Osteocyte (in vitro differentiated cells): ENCODE data around the gene ABCG1. TPM values are rescaled to one million over a fixed set of nuclear protein-coding genes. Genes with fewer than 3 reads are reported as not detected.

Experiments
- DNase-seq: peaks from one replicate; pipeline ENCODE4 v3.0.0; 2021; ENCODE audit warnings: mixed read lengths; ENCODE audit not compliant: unreplicated experiment; ENCODE audit errors: extremely low spot score
- H3K27ac Mint-ChIP-seq: one replicate; pipeline ENCODE4 v1.8.0; 2021; ENCODE audit warnings: mild to moderate bottlenecking, mixed read lengths; ENCODE audit not compliant: unreplicated experiment
- H3K27me3 Mint-ChIP-seq: one replicate; pipeline ENCODE4 v1.8.0; 2021; ENCODE audit warnings: mixed read lengths; ENCODE audit not compliant: unreplicated experiment
- H3K36me3 Mint-ChIP-seq: one replicate; pipeline ENCODE4 v1.8.0; 2021; ENCODE audit warnings: mixed read lengths; ENCODE audit not compliant: unreplicated experiment
- H3K4me1 Mint-ChIP-seq: one replicate; pipeline ENCODE4 v1.8.0; 2021; ENCODE audit warnings: mixed read lengths; ENCODE audit not compliant: unreplicated experiment
- H3K4me3 Mint-ChIP-seq: one replicate; pipeline ENCODE4 v1.8.0; 2021; ENCODE audit warnings: mild to moderate bottlenecking, moderate library complexity, mixed read lengths; ENCODE audit not compliant: unreplicated experiment
- H3K9me3 Mint-ChIP-seq: one replicate; pipeline ENCODE4 v1.8.0; 2021; ENCODE audit warnings: mixed read lengths; ENCODE audit not compliant: unreplicated experiment
- total RNA-seq: library from RNA; stranded (reverse); gene quantifications from 2 replicates; pipeline ENCODE4 v1.2.1, GENCODE V29; 2021
- TF ChIP-seq, protein P1 (sequence below): fragments of 200-600 bp; sonication (generic); IDR thresholded peaks from 2 replicates; pipeline ENCODE4 v1.5.0; 2021; ENCODE audit warnings: antibody characterized with exemption, mild to moderate bottlenecking, moderate library complexity

Gene ABCG1
- total RNA-seq, 1 donor from 2014 or later, result 16.5 TPM

DNA sequence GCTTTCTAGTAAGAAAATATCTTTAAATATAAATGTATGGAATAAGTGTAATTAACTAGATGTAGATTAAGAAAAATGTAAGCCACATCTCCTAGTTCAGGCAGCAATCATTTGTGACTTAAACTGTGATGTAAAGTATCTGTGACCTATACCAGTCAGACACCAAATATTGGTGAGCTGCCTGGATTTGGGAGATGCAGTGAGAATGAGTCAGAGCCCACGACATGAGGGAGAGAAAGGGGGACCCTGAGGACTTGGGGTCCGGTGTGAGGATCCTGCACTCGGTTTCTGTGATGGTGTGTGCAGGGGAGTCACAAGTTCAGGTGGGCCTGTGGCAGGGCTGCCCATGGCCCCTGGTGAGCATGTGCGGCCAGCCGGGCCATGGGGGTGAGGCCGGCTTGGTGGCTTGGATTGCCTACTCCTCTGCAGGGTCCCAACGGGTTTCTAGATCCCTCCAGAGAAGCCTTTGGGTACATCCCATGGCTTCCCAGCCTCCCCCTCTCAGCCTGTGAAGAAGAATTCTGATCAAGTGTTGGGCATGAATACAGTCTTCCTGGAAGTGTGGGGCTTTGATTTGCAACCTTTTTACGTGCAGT, 19.0 kb upstream of the ABCG1 start:
- TF ChIP-seq, protein P1, sequence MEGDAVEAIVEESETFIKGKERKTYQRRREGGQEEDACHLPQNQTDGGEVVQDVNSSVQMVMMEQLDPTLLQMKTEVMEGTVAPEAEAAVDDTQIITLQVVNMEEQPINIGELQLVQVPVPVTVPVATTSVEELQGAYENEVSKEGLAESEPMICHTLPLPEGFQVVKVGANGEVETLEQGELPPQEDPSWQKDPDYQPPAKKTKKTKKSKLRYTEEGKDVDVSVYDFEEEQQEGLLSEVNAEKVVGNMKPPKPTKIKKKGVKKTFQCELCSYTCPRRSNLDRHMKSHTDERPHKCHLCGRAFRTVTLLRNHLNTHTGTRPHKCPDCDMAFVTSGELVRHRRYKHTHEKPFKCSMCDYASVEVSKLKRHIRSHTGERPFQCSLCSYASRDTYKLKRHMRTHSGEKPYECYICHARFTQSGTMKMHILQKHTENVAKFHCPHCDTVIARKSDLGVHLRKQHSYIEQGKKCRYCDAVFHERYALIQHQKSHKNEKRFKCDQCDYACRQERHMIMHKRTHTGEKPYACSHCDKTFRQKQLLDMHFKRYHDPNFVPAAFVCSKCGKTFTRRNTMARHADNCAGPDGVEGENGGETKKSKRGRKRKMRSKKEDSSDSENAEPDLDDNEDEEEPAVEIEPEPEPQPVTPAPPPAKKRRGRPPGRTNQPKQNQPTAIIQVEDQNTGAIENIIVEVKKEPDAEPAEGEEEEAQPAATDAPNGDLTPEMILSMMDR, result no peak
- peaks cover 2% of the 10 kb centered on the region for H3K36me3 Mint-ChIP-seq
- peaks cover 13% of the 10 kb centered on the region for H3K4me1 Mint-ChIP-seq
- H3K27me3 Mint-ChIP-seq, result peaks cover 40% of the 10 kb centered on the region
- no peak overlapping the region for H3K4me3 Mint-ChIP-seq
- DNase-seq, result peak; percentile 46
- no peak overlapping the region for H3K27ac Mint-ChIP-seq
- peaks cover 7% of the 10 kb centered on the region for H3K9me3 Mint-ChIP-seq

DNA sequence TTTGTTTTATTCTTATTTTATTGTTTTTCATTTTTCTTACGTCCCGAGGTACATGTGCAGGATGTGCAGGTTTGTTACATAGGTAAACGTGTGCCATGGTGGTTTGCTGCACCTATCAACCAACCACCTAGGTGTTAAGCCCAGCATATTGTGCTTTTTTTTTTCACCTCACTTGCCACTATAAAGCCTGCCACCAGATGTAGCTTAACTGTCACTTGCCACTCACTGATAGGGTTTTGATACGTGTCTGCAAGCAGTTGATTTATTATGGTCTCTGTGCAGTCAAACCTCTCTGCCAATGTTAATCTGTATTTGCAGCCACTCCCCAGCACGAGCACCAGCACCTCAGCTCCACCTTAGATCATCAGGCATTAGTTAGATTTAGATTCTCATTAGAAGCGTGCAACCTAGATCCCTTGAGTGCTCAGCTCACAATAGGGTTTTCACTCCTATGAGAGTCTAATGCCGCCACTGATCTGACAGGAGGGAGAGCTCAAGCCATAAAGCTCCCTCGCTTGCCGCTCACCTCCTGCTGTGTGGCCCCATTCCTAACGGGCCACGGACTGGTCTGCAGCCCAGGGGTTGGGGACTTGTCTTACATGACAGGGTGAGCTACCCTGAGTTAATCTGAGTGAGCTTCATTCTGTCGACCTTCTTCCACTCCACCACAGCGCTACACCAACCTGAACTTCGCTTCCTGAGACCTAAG, 17.9 kb upstream of the ABCG1 start:
- Mint-ChIP-seq H3K4me3 (no peak overlapping the region), H3K36me3 (peaks cover 2% of the 10 kb centered on the region), H3K4me1 (peaks cover 13% of the 10 kb centered on the region), H3K27ac (no peak overlapping the region), H3K9me3 (peaks cover 7% of the 10 kb centered on the region), H3K27me3 (peaks cover 38% of the 10 kb centered on the region)
- TF ChIP-seq, protein P1, result no peak
- DNase-seq, result peak; percentile 67

- Mint-ChIP-seq H3K27me3 (peaks cover 41% of the 10 kb centered on the region), H3K27ac (no peak overlapping the region), H3K4me3 (no peak overlapping the region), H3K9me3 (peaks cover 7% of the 10 kb centered on the region), H3K36me3 (peaks cover 2% of the 10 kb centered on the region), H3K4me1 (peaks cover 13% of the 10 kb centered on the region)
- peak; percentile 69 for DNase-seq
- TF ChIP-seq, protein P1, result no peak
Observed at GRCh38 chr21:42201615-42202161, 17.3 kb upstream of the ABCG1 start.

- TF ChIP-seq, protein P1, result no peak
- H3K4me3 Mint-ChIP-seq, result no peak overlapping the region
- peaks cover 7% of the 10 kb centered on the region for H3K9me3 Mint-ChIP-seq
- peaks cover 2% of the 10 kb centered on the region for H3K36me3 Mint-ChIP-seq
- H3K4me1 Mint-ChIP-seq, result peaks cover 13% of the 10 kb centered on the region
- no peak overlapping the region for H3K27ac Mint-ChIP-seq
- DNase-seq, result peak; percentile 48
- peaks cover 47% of the 10 kb centered on the region for H3K27me3 Mint-ChIP-seq
Observed at GRCh38 chr21:42202321-42202720, 16.6 kb upstream of the ABCG1 start.

GRCh38 chr21:42203321-42203720, 15.6 kb upstream of the ABCG1 start:
- H3K9me3 Mint-ChIP-seq, result peaks cover 7% of the 10 kb centered on the region
- no peak overlapping the region for H3K27ac Mint-ChIP-seq
- H3K36me3 Mint-ChIP-seq, result peaks cover 2% of the 10 kb centered on the region
- DNase-seq, result no peak
- H3K4me1 Mint-ChIP-seq, result peaks cover 13% of the 10 kb centered on the region
- peaks cover 48% of the 10 kb centered on the region for H3K27me3 Mint-ChIP-seq
- TF ChIP-seq, protein P1, result no peak
- H3K4me3 Mint-ChIP-seq, result no peak overlapping the region
